HEK293 (cell line): Measurements from ENCODE around the gene DDIT4.

Experiments used
- TSHZ1 ChIP-seq: fragments of 450-650 bp; formaldehyde crosslinking; IDR thresholded peaks from 2 replicates; pipeline ENCODE4 v1.5.1; 2016; ENCODE audit warnings: missing biosample characterization, missing genetic modification characterization, borderline replicate concordance
- ZNF157 ChIP-seq: fragments of 450-650 bp; formaldehyde crosslinking; IDR thresholded peaks from 2 replicates; pipeline ENCODE4 v1.5.1; 2016; ENCODE audit warnings: missing biosample characterization, missing genetic modification characterization

DNA sequence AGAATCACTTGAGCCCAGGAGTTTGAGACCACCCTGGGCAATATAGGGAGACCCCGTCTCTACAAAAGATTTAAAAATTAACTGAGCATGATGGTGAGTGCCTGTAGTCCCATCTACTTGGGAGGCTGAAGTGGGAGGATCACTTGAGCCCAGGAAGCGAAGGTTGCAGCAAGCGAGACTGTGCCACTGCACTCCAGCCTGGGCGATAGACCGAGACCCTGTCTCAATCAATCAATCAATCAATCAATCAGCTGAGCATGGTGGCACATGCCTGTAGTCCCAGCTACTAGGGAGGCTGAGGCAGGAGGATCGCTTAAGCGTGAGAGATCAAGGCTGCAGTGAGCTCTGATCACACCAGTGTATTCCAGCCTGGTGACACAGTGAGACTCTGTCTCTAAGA is 40.5 kb downstream of the DDIT4 start:
- TF ChIP-seq TSHZ1 (tag by site-specific recombination) (no peak), ZNF157 (tag by site-specific recombination) (no peak)
